Measurements from ENCODE around the gene S100A6.

- TF ChIP-seq CTCF (conservative IDR thresholded peaks at IDR 0.05 in 1 of 2, IDR thresholded peaks at IDR 0.05 in 1 of 2; ENCODE audit: low read depth in 1 of 2, low read length in 2 of 2) (no peak), EZH2 (IDR thresholded peaks at IDR 0.05; ENCODE audit: low read length, missing control alignments) (no peak)
These were observed 49.9 kb downstream of the S100A6 start for GRCh38 chr1:153485863-153486262.
